DMS114 treated with DMSO at 0.1 percent for 48 hours (cell line): ENCODE data around the gene IGF2.

Source experiments
- DNase-seq: peaks from one replicate; lab custom pipeline; 2025; ENCODE audit not compliant: unreplicated experiment; lab: John Stamatoyannopoulos, UW

The IGF2 gene

DNA sequence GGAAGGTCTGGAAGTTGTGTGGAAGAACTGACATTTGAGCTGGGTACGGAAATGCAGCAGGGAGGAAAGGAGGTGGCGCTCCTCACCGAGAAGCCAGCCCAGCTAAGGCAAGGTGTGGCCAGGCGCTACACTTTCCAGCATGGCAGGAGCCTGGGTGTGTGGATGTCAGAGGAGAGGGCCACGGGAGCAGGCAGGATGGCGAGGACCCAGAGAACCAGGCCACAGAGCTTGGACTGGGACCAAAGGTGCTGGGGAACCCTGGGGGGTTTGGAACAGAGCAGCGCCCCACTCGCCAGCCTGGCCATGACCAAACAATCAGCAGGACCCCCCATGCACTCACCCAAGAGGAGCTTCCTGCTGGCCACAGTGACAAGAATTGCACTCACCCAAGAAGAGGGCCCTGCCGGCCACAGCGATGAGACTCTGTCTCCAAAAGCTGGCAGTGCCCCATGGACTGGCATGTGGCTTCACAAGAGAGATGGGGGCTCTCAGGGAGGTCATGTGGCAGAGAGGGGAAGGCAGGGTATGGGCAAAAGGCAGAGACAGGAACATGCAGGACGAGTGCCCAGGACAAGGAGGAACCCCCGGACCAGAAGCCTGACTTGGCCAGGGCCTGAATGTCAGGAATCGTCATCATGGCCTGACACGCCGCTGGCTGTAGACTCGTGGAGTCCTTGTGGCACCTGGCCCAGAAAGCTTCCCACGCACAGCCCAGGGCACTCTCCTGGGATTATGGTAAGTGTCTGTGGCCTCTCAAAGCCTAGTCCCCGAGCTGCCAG, 45.4 kb downstream of the IGF2 start:
- no peak for DNase-seq

DNA sequence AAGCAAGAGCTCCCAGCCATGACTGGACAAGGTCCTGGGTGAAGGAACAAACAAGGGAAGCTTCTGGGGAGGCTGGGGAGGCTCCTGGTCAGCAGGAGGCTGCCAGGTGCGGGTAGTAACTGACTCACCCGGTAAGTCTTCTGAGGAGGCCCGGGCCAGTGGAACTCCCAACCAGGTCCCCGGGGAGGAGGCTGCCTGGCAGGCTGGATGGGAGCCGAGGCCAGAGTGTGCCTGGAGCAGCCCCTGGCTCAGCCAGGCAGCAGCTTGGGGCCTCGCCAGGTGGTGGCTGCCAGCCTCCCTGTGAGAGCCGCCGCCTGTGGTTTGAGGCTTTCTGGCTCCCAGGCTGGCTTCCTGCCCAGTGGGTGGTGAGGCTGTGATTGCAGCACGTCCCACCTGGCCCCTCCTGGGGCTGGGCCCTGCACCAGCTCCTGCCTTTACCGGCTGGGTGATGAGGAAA, 46.2 kb downstream of the IGF2 start:
- no peak for DNase-seq

DNA sequence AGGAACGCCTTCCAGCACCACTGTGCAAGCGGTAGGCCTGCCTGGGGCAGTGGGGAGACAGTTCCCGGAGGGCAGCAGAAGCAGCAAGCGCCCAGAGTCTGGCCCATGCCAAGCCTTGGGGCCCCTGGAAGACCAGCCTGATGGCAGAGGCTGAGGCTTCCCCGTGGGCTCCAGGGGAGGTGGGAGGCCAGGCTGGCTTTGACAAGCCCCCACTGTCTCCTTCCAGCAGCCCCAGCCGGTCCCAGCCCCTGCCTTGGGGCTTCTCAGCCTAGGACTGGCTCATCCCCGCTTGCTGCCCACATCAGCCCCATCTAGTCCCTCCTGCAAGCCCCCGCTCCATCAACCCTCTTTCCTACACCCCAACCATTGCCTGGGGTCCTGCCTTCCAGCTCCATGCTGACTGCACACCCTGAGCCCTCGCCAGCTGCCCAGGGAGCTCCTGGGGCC, 46.7 kb downstream of the IGF2 start:
- DNase-seq, result no peak

DNA sequence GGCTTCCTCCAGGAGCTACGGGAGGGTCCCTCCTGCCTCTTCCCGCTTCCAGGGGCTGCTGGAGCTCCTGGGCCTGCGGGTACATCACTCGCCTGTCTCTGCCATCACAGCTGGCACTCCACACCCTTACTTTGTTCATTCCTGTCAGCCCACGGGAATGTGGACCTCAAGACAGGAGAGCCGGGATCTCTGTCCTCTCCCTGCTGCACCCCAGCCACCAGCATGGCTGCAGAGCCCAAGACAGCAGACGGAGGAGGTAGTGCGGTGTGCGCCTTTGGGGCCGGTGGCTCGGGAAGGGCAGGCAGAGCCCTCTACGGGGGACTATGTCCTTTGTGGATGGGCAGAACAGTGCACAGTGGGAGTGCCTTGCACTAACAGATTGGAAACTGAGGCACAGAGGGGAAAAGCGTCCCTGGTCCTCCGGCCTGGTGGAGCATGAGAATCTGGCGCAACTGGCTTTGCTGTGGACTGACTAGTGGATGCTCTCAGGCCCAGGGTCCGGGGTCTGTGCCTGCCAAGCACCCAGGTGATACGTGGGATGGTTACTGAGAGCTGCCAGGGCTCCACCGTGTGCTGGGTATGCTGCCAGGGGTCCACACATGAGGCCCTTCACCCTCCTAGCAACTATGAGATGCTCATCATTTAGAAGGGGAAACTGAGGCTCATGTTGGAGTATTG, 47.3 kb downstream of the IGF2 start:
- DNase-seq, result no peak

DNA sequence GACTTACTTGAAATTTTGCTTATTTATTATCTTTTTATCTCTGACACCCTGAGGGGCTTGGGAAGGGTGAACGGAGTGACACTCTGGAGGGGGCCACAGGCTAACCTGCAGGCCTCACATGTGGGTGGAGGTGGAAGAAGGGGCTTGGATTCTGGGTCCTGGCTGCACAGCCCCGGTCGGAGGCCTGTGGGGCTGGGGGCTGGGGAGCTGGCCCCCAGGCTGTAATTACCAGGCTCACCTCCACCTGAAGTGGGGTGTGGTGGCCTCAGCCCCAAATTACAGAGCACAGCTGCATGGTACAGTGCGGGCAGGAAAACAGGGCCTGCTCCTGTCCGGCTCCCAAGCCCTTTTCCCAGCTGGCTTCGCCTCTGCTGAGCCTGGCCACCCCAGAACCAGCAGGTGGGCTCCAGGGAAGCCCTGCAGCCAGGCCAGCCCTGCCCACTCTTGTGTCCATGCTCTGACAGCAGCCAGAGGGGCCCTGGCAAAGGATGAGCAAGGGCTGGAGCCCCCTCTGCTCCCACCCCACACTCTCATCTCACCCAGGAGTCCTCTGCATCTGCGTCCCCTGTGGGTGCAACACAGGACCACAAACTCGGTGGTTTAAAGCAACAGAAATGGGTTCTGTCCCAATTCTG, 48.0 kb downstream of the IGF2 start:
- DNase-seq, result no peak

DNA sequence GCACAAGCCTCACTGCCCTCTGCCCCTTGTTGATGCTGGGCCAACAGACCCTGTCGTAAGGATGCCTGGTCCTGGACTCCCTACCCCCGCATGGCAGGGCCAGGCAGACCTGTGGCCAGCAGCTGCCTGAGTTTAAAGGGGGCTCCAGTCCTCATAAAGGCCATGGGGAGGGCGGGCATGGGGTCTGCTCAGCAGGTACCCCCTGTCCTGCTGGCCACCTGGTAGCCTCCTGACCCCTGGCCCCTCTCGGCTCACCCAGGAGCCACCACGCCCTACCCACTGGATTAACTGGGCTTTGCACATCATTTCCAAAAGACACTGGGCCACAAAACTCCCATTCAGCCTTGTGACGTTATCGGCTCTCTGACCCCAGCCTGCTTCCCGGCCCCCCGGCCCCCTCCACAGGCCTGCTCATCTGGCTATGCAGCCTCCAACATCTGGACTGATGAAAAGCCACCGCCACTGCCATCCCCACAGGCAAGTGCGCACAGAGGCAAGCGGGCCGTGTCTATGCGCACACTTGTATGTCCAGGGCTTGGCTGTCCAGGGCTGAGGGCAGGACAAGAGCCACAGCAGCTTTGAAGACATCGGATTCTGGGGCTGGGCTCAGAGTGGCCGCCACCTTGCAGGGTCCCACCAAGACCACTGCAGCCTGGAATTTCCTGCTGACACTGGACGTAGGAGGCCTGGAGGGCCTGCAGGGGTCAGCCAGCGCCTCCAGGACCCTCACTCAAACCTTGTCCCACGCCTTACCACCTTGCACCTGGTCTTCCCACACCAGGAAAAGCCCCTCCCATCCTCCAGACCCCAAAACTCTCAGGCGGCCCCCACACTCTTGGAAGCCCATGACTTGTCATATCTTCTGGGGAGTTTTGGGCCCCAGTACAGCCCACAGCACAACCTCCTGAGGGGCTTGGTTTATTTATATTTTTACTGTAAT, 48.7 kb downstream of the IGF2 start:
- DNase-seq, result no peak

DNA sequence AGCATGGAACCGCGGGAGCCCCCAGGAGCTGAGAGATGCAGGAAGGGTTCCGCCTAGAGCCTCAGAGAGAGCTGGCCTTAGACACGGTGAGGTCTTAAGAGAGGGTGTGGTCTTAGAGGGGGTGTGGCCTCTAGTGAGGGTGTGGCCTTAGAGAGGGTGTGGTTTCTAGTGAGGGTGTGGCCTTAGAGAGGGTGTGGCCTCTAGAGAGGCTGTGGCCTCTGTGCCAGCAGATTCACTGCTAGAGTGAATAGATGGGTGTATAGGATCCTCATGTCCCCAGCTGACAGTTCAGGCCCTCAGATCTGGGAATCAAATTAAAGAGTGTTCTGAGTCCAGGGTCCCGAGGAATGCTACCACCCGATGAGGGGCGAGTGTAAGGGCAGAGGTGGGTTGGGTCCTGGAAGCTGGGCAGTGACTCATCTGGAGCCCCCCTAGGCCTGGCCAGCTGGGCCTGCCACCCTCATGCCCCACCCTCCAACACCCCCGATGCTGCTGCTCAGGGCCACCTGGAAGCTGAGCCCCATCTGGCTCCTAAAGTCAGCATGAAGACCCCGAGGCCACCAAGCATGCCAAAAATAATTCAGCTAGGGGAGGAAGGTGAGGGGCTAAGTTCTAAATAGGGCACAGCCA, 49.5 kb downstream of the IGF2 start:
- peak; percentile 0 for DNase-seq

DNA sequence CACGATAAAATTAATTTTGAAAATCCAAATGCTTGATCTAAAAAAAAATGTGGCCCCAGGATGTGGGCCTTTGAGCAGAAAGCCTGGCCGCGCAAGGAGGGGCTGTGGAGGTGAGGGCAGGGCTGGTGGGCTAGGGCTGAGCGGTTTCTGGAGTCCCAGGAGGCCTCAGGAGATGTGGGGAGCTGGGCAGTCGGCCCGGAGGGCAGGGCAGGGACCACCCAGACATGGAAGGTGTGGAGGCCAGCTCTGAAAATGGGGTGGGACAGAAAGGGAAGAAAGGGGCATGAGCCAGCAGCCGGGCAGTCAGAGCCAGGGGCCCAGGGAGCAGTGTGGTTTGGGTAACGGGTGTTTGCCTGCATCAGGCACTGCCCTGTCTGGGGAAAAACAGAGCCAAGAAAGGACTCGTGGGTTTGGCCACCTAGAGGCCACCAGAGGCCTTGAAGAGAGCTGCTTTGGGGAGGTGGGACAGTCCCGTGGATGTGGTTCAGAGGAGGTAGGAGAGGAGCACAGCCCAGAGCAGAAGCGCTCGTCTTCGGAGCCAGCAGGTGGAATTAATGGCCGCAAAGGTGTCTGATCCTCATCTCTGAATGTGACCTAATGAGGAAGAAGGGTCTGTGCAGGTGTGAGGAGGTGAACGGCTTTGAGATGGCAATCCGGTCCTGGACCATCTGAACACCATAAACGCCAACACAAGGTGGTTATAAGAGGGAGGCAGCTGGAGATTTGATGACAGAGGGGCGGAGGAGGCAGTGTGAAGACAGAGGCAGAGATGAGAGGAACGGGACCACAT, 50.2 kb downstream of the IGF2 start:
- peak; percentile 0 for DNase-seq

DNA sequence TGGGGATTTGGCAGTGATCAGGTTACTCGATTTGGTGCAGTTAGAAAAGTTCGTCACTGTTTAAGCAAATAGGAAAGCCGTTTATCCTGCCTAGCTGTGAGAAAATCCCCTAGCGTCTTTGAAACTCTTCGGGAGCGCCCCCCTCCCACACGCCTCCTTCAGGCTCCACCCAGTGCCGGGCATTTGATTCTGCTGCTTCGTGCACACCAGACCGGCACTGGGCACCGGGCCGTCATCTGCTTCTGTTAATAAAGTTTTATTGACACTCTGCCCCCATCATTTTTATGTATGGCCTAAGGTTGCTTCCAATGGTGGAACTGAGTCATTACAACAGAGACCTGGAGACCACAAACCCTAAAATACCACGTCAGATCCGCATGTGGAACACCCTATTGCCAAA, 50.9 kb downstream of the IGF2 start:
- DNase-seq, result no peak

DNA sequence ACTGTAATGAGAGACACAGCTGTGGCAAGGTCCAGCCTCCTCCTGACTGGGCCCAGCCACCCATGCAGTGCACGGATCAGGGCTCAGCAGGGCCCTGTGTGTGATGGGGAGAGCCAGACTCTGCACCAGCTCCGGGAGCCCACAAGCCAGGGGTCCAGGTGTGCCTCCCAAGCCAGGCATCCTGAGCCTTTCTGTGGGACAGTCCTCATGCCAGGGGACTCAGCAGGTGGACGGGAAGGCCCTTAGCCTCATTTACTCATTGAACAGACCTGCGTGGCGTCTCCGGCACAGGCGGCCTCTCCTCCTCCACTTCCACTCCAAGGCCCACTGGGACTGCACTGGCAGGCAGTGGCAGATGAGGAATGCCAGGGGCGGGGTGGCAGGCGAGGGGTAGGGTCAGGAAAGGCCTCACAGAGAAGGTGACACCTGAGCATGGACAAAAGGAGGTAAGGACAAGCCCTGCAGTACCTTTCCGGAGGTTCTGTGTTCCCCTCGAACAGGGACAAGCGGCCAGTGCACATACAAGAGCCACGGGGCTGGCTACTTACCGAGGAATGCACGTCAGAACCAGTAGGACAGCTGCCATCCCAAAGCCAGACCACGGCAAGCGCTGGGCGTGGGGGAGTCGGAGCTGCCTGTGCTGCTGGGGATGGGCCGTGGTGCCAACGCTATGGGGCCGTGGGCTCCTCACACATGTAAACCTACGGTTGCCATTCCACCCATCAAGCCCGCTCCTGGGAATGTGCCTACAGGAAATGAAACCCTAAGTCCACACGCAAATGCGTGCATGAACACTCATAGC, 52.7 kb downstream of the IGF2 start:
- no peak for DNase-seq

DNA sequence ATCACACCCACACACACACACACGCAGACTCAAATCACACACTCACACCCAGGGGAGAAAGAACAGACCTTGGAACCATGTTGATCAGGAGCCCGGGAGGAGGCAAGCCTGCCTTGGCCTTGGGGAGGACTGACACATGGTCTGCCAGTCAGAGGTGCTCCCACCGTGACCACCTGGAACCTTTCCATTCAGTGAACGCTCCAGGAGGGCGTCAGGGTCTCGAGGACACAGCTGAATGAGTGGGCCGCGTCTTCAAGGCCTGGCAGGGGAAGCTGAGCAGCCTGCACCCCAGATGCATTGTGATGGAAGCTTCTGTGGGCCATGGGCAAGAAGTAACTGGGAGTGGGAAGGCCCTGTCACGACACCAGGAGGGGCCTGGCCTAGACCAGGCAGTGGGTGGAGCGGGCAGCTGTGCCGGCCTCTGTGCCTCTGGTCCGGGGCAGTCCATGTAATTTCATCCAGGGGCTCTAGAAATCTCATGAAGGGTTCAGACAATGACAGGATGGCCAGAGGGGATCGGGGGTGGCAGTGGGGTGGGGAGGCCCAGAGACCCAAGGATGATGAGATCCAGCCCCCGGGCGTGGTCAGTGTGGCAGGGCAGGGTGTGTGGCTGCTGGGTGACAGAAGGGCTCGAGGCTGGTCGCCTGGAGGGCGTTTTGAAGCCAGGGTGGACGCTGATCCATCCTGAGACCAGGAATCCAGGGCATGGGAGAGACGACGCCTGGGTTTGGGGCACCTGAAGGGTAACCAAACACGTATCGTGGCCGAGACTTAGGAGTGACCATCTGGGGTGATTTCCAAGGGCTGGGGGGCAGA, 53.7 kb downstream of the IGF2 start:
- no peak for DNase-seq

DNA sequence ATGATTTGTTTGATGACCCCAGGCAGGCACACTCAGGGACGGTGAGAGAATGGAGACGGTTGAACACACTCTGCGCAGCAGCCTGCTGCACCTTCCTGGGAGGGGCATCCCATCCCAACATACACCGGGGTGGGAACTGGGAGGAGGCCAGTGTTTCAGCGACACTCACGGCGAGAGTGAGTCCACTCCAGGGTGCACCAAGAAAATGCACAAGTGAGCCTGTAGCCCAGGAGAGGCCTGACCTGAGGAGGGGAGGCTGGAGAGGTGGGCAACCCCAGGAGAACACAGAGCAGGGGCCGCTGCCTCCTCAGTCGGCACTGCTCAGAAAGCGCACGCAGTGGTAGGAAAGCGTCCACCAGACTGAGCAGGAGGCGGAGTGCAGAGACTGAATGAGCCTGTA, 54.5 kb downstream of the IGF2 start:
- DNase-seq, result no peak
